GM18505 (cell line): ENCODE measurements around the gene MZT2A.
"Not testable (repeated sequence)": the region's sequence is repeated elsewhere in the genome, so short reads cannot be mapped to it uniquely, and the experiment has no call there.

Source experiments
- ATAC-seq: cut with Tn5 transposase; IDR thresholded peaks from one replicate; pipeline ENCODE4 v1.9.1; 2021; ENCODE audit not compliant: unreplicated experiment
- POLR2A ChIP-seq: IDR thresholded peaks from 4 replicates; pipeline ENCODE4 v1.6.1; 2011; ENCODE audit warnings: borderline replicate concordance; ENCODE audit not compliant: insufficient read depth, insufficient read length; ENCODE audit errors: extremely low read depth

MZT2A gene

DNA sequence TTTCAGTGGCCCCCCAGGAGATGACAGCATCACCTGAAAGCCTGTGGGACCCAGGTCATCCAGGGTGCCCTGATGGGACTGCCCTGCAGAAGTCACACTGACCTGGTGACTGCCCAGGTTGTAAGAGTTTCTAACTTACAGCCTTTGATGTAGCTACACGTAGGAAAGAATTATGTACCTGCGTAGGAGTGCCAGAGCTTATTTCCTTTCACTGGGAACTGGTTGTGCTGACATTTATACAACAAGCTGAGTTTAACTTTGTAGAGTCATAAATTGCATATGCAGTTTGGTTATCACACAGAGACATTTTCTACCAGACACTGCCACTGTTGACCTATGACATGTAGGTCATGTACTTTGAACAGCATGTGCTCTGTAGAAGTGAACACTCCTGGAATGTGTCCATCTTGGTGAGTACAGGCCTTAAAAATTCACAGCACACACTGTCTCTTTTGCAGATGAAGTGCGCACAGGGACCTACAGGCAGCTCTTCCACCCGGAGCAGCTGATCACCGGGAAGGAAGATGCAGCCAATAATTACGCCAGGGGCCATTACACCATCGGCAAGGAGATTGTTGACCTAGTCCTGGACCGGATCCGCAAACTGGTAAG, 13.2 kb downstream of the MZT2A start:
- ATAC-seq: not testable (repeated sequence)

DNA sequence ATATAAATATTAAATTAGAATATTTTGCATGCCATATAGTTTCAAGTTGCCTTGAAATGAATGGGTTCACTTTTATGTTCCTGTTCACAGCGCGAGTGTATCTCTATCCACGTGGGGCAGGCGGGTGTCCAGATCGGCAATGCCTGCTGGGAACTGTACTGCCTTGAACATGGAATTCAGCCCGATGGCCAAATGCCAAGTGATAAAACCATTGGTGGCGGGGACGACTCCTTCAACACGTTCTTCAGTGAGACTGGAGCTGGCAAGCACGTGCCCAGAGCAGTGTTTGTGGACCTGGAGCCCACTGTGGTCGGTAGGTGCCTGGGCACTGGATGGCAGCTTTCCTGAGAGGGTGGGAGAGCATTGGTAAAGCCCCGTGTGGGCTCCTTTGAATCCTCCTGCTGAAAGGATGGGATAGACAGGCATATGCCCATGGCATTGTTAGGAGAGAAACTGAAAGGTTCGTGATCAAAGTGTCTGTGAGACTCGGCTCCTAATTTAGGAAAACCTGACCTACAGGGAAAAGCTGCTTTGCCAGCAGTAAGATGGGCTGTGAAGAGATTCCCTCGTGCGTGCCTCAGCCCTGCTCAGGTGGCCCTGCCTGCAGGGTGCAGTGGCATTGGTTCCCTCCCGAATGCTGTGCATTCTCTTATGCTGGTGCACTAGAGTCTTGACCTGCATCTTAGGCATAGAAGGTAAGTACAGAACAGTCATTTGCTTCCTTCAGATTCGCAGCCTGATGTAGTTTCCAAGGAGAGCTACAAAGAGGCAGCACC, 13.9 kb downstream of the MZT2A start:
- not testable (repeated sequence) for ATAC-seq

DNA sequence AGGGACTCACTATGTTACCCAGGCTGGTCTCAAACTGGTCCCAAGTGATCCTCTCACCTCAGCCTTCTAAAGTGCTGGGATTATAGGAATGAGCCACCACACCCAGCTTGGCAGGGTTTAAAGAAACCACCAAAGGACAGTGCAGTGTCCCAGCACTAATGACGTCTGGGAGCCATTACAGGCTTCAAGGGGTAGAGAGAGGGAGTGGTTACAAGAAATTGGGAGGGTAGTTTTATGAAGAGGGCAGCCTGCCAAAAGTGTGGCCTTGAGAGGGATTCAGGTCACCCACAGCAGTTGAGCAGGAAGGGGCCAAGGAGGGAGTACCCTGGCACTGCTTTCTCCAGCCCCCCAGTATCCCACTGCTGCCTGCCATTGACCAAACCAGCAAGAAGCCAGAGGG, 15.0 kb downstream of the MZT2A start:
- ATAC-seq: not testable (repeated sequence)

DNA sequence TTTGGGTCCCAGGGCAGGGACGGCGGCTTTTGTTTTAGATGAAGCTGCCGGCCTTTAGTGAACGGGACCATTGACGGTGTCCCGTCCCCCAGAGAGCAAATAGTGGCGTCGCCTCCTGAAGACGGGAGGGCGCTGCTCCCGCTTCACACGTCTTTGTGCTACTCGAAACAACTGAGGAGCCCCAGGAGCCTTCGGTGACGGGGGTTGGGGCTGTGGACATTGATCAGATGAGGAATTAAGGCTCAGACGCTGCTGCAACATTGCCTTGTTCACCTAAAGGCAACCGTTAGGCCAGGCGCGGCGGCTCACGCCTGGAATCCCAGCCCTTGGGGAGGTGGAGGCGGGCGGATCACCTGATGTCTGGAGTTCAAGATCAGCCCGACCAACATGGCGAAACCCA, 15.8 kb downstream of the MZT2A start:
- not testable (repeated sequence) for ATAC-seq

DNA sequence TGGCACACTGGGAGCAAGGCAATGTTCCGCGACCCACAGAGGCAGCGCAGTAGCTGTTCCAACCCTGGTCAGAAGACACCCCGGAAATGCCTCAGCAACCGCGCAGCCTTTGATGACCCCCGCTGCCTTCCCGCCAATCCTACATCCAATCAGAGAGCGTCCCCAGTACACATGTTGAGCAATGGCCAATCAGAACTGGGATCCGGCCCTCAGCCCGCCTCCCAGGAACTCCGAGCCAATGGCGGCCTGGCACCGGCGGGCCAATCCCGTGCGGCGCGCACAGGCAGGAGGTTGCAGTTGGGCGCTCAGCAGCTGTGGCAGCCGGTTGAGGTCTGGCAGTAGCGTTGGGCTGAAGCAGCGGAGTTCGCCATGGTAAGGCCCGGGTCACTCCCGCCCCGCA, 16.4 kb downstream of the MZT2A start, which contains the start of gene TUBA3D:
Gene TUBA3D, plus strand, starts transcription at position 289 of the 400 bp plus-strand sequence. Its CDS starts 81 bp downstream, at position 370.
- ATAC-seq: no peak
- TF ChIP-seq POLR2A: no peak

DNA sequence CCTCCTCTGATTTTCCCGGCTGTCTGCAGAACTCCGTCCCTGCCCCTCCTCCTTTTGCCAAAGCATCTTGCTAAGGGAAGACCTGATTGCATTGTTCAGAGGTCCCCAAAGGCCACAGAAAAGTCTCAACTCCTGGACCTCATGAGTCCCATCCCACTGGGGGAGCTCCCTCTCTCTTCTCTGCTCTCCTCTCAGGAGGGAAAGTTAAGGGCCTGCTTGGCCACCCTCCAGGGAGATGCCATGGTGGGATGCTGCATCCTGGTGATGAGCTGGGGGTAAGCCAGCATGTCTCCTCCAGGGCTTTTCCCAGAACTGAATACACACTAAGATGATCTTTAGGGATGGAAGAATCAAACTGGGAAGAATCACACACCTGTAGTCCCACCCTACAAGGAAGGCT, 18.9 kb downstream of the MZT2A start:
- not testable (repeated sequence) for ATAC-seq

DNA sequence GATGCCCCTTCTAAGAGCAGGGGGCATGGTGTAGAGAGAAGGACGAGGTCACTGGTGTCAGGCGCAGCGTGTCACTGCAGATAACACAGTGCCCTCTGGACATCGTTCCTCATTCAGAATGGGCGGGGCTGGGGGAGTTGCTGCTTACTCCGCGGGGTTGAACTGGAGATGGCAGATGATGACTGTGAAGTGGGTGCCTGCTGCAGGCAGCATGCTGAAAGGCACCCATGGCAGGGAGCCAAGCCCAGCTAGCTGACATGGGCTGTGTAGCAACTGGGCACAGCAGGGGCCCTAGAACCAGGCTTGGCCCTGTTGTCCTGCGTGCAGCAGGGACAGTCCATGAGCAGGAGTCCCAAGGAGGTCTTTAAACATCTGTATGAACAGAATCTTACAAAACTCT, 20.6 kb downstream of the MZT2A start:
- ATAC-seq: not testable (repeated sequence)

DNA sequence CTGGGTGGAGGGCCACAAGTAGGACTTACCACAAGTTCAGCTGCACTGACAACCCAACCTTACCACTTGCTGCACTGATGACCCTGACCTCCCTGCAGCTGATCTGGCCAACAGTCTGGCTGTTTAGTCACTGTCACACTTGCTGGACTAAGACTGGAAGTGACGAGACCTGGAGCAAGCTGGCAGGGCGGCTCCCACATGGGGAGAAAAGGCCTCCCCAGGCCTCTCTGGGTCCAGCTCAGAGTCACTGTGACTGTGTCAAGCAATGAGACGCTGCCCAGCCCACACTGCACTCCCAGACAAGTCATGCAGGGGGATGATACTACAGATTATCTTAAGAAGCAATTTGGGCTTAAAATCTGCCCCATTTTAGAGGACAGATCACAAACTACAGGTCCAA, 21.3 kb downstream of the MZT2A start:
- ATAC-seq: not testable (repeated sequence)

DNA sequence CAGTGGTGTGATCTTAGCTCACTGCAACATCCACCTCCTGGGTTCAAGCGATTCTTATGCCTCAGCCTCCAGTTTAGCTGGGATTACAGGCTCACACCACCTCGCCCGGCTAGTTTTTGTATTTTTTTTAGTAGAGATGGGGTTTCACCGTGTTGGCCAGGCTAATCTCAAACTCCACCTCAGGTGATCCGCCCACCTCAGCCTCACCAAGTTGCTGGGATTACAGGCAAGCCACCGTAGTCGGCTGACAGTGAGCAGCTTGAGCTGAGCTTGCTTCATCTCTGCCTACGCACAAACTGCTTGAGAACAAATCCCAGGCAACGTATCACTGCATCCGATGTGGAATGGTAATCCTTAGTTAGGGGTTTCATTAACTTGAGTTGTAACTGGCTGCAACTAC, 24.5 kb downstream of the MZT2A start:
- ATAC-seq: not testable (repeated sequence)

DNA sequence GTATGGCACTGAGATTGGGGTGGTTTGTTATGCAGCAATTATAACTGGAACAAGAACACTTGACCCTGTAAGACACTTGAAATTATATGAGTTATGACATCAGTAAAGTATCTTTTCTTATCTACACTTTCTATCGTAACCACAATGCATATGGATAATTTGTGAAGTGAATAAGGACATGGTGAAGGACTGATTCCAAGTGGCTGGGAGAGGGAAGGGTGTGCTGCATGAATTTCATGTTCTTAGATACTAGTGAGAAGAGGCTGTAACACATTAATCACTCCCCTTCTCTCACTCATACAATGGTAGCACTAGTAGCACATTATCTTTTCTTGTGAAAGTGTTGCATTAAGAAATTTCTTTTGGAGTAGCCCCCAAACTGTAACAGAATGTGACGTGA, 37.3 kb downstream of the MZT2A start:
- ATAC-seq: not testable (repeated sequence)

DNA sequence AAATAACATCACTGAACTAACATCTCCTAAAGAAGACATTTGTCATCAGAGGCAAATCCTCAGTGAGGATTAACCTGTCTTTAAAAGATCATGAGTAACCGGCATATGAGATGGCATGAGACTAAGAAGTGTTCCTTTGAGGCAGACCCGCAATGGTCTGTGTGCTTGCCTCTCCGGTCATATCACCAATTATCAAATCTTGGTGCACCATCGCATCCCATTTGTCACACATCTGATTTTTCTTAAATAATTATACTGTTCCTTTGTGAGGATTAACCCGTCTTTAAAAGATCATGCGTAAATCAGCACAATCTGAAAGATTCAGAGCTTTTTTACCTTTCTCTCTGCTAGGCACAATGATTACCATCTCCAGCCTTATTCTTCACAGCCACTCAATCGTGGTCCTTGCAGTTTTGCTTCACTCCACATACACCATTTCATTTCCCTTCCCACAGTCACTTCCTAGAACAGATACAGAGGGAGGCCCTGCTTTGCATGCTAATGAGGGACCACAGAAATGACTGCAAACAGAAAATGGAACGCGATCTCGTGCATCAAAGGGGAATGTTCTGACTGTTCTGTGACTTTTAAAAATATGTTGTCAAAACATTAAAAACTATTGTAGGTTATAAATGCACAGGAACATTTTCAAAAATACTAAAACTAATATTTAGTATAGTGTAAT, 40.8 kb downstream of the MZT2A start:
- peak; percentile 77 for ATAC-seq

DNA sequence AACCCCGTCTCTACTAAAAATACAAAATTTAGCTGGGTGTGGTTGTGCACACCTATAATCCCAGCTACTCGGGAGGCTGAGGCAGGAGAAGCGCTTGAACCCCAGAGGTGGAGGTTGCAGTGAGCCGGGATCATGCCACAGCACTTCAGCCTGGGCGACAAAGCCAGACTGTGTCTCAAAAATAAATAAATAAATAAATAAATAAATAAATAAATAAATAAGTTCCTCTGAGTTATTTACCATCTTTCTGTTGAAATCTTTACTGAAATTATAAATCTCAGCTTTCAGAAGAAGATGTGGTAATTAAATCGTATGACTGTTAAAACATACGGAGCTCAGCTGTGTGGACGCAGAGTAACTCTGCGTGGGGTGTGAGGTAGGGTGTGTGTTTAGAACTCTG, 44.2 kb downstream of the MZT2A start:
- ATAC-seq: not testable (repeated sequence)

DNA sequence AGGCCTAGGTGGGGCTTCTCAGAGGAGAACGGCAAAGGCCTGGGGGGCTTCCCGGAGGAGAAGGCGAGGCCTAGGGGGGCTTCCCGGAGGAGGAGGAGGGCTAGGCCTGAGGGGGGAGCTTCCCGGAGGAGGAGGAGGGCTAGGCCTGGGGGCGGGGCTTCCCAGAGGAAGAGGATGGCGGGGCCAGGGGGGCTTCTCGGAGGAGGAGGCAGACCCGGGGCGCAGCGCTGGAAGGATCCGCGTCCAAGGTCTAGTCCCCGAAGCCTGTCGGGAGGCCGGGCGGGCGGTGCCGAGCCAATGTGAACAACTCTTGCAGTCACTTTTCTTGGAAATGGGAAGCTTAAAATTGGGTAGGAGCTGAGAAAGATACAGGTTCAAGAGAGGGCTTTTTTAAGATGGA, 46.3 kb downstream of the MZT2A start:
- TF ChIP-seq POLR2A: no peak

DNA sequence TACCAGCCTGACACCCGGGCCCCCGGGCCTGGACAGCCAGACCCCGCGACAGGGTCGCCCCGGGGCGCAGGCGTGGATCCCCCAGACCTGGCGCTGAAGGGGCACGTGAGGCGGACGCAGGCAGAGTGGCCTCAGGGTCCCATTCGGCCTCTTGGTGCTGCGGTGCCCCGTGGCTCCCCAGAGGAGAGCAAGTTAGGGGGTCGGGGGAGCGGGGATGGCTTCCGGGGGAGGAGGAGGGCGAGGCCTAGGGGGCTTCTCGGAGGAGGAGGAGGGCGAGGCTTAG, 46.7 kb downstream of the MZT2A start:
- not testable (repeated sequence) for ATAC-seq

More for the DNA sequence above, 46.3 kb downstream of the MZT2A start:
- ATAC-seq: no peak

DNA sequence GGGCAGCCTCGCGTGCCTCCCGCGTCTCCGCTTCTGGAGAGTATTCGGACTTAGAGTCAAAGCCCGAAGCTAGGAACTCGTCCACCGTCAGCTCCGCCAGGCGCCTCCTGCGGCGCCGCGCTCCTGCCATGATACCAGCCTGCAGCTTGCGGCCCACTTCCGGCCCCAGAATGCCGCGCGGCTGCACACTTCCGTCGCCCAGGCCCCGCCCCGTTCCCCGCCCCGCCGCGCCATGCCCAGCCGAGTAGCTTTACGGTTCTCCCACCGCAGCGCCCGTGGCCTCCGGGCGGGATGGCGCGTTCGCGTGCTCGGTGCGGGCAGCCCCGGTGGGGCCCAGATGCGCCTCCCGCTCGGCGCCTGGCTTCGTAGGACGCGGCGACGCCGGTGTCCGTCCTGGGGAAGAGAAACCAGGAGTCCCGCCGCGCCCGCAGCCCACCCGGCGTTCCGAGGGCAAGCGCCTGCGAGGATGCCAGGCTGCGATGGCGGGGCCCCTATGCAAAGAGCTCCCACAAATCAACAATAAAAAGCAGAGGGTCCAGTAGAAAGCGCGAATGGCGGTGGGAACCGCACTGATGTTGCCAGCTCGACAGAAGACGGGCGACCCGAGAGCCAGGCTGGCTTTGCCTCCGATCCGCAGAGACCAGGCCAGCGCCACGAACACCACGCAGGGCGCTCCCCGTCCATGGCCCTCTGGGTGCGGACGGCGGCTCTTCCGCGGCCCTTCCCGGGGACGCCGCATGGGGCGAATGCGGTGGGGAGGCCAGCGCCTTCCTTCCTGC, 47.3 kb downstream of the MZT2A start:
- not testable (repeated sequence) for ATAC-seq

DNA sequence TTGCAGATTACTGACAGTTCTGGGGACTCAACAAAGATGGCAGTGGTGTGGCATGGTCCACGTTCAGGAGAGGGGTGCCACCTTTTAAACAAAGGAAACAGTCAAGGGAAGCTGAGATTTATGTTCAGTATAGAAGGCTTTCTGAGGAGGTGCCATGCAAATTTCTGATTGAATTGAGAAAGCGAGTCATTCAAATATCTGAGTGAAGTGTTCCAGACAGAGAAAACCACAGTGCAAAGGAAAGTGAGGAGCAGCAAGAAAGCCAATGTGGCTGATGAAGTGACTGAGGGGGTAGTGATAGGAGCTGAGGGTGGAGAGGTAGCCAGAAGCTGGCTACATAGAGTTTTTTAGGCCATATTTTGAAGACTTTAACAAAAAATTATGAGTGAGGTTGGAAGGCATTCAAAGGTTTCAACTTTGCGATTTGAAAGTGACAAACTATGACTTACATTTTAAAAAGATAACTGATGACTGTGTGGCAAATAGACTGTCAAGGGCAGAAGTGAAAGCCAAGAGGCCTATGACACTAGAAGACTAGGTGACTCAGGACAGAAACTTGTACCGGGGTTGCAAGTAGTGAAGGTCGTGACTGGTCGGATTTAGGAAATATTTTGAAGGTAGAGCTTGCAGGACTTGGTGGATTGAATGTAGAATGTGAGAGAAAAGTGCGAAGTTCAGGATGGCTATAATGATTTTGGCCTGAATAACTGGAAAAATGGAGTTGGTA, 51.3 kb downstream of the MZT2A start:
- ATAC-seq: not testable (repeated sequence)
